IPS DF 19.7 (cell line): Measurements from ENCODE around the gene CCZ1B.
"Not testable (repeated sequence)": the region's sequence is repeated elsewhere in the genome, so short reads cannot be mapped to it uniquely, and the experiment has no call there.

ENCODE experiments used
- DNase-seq: peaks from one replicate; pipeline ENCODE4 v3.0.0-alpha.2; 2013; ENCODE audit warnings: low read depth, low spot score

The CCZ1B gene

GRCh38 chr7:6826151-6826550 lies at the start of gene CCZ1B:
CCZ1B (minus strand) TSS chr7:6826275; CDS start chr7:6826197, 78 bp downstream.
- DNase-seq: not testable (repeated sequence)

DNA sequence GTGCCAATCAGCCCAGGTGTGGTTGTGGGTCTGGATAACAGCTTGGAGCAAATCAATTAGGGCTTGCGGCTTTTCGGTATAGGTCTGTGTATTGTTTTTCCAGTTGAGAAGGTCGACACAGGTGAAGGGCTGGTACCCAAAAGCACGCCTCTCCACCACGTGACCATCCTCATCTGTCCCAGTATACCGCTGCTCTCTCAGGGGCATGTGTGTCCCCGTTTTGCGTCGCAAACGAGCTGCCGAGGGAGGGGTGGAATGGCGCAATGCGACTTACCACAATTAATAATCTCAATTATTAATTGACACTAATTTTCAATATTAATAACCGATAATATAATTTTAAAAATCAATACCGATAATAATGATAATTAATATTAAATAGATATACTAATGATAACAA lies 48.9 kb upstream of the CCZ1B start:
- not testable (repeated sequence) for DNase-seq

- not testable (repeated sequence) for DNase-seq
These were observed 46.3 kb upstream of the CCZ1B start for GRCh38 chr7:6872246-6872945.

DNA sequence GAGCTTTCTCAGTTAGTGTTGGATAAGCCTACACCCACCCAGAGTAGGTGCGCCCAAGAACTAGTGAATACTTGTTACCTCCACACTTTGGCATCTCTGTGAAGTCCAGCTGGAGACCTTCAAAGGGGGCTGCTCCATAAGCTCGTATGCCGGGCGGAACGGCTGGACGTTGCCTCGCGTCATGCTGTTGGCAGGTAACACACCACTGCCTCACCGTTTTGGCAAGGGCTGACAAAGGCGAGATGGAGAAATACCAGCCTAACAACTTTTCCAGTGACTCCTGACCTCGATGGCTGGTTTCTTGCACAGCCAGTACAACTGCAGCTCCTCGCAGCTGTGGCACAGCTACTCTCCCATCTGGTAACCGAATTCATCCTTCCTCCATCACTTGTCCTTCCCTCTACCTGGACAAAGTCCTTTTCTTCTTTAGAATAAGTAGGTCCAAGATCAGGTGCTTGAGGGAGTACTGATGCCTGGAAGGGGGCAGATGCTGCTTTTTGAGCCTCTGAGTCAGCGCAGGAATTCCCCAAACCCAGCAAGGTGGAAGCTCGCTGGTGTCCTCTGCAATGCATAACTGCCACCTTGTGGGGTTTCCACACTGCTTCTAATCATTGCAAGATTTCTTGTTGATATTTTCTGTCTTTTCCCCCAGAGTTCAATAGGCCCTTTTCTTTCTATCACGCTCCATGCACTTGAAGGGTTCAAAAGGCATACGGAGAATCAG lies 45.5 kb upstream of the CCZ1B start:
- DNase-seq: not testable (repeated sequence)

DNA sequence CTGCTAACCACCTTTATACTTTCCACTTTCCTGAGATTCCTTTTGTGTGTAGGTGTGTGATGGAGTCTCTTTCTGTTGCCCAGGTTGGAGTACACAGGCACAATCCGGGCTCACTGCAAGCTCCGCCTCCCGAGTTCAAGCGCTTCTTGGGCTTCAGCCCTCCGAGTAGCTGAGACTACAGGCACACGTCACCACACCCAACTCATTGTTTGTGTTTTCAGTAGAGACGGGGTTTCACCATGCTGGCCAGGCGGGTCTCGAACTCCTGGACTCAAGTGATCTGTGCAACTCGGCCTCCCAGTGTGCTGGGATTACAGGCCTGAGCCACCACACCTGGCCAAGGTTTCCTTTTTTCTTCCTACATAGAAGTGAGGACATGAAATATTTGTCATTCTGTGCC lies 38.7 kb upstream of the CCZ1B start:
- not testable (repeated sequence) for DNase-seq

DNA sequence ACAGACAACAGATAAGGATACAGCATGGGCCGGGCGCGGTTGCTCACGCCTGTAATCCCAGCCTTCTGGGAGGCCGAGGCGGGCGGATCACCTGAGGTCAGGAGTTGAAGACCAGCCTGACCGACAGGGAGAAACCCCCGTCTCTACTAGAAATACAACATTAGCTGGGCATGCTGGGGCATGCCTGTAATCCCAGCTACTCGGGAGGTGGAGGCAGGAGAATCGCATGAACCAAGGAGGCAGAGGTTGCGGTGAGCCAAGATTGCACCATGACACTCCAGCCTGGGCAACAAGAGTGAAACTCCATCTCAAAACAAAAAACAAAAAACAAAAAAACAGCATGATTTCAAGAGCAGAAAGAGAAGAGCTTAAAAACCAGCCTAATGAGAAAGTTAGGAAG lies 38.1 kb upstream of the CCZ1B start:
- not testable (repeated sequence) for DNase-seq

DNA sequence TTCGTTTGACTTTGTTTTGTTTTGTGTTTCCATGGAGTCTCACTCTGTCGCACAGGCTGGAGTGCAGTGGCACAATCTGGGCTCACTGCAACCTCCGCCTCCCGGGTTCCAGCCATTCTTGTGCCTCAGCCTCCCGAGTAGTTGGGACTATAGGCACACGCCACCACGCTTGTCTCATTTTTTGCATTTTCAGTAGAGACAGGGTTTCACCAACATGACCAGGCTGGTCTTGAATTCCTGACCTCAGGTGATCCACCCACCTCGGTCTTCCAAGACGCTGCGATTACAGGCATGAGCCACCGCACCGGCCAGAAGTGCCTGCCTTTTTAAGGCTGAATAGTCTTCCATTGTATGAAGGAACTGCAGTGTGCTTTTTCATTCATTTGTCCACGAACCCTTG lies 36.8 kb upstream of the CCZ1B start:
- not testable (repeated sequence) for DNase-seq

- not testable (repeated sequence) for DNase-seq
These were observed 31.7 kb upstream of the CCZ1B start for GRCh38 chr7:6857721-6858314.

DNA sequence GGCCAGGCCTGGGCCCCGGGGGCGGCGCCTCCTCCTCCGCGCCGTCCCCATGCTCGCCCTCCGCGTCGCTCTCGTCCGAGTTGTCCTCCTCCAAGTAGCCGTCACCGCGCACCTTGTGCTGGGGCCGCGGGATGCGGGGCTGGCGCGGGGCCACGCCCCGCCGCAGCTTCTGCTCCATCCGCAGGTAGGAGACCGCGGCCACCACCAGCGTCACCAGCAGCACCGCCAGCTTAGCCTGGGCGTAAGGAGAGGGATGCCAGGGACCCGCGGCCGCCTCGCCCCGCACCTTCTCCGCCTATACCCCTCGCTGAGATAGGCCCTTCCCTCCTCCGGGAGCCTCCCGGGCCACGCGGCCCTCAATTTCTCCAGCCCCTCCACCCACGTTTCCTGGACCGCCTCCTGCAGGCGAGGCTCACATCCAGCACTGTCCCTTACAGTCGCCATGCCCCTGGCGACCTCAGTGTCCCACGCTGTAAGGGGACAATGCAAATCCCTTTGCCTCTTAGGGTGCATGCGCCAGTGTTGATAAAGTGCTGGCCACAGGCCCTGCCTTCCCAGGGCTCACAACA lies 29.6 kb upstream of the CCZ1B start:
- not testable (repeated sequence) for DNase-seq

- not testable (repeated sequence) for DNase-seq
These were observed 28.9 kb upstream of the CCZ1B start for GRCh38 chr7:6854747-6855562.

DNA sequence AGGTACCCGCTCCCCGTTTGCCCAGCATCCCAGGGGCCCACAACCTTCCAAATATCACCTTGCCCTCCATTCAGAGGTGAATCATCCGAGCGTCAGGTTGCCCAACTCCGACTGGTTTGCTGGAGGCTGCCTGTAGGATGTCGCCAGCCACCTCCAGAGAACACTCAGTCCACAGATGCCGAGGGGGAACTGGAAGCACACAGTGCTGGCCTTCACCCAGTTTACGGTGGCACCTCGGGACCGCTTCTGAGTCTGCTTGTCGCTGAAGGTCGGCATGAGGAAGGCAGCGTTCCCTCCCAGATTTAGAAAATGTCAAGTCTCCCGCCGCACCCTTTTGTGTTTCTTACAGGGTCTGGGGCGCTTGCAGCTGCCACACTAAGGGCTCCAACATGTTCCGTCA lies 27.6 kb upstream of the CCZ1B start:
- DNase-seq: not testable (repeated sequence)

- not testable (repeated sequence) for DNase-seq
These were observed 23.1 kb upstream of the CCZ1B start for GRCh38 chr7:6849127-6849526.

DNA sequence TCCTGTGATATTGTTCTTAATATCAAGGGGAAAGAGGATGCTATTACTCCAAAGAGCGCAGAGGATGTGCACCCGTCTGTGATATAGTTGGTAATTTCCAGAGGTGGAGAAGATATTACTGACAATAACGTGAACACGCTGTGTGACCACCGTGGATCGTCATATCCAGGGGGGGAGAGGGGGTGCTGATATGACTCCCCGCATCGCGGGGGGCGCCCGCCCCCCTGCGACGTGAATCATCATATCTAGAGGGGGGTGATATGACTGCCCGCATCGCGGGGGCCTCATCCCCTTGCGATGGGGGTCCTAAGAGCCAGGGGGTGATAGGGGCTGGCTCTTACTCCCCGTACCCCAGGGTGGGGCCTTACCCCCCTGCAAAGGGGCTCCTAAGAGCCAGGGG lies 21.7 kb upstream of the CCZ1B start:
- not testable (repeated sequence) for DNase-seq

DNA sequence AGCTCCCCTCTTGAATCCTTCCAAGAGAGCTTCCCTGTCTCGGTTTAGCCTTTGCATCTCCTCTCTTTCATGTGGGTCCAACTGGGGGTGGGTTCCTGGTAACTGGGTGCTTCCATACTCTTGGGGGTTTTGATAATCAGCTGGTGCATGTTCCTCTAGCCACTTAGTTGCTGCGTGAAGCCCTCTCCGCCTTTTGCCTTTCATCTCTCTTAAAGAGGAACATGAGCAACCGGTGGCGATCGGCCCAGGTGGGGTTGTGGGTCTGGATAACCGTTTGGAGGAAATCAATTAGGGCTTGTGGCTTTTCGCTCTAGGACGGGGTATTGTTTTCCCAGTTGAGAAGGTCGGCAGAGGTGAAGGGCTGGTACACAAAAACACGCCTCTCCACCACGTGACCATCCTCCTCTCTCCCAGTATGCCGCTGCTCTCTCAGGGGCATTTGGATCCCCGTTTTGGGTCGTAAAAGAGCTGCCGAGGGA lies 19.9 kb upstream of the CCZ1B start:
- not testable (repeated sequence) for DNase-seq

GRCh38 chr7:6843654-6844053 lies 17.6 kb upstream of the CCZ1B start:
- not testable (repeated sequence) for DNase-seq

DNA sequence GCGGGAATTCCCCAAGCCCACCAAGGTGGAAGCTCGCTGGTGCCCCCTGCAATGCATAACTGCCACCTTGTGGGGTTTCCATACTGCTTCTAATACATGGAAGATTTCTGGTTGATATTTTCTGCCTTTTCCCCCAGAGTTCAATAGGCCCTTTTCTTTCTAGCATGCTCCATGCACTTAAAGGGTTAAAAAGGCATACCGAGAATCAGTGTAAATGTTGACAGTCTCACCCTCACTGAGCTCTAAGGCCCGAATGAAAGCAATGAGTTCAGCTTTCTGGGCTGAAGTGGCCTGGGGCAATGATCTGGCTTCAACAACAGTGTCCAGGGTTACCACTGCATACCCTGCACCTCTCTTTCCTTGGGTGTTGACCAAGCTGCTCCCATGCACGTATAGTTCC lies 17.0 kb upstream of the CCZ1B start:
- DNase-seq: not testable (repeated sequence)

GRCh38 chr7:6842278-6842921 lies 16.3 kb upstream of the CCZ1B start:
- DNase-seq: not testable (repeated sequence)

GRCh38 chr7:6837081-6837480 lies 11.0 kb upstream of the CCZ1B start:
- DNase-seq: not testable (repeated sequence)

- DNase-seq: not testable (repeated sequence)
These were observed 9.4 kb upstream of the CCZ1B start for GRCh38 chr7:6835521-6835920.

DNA sequence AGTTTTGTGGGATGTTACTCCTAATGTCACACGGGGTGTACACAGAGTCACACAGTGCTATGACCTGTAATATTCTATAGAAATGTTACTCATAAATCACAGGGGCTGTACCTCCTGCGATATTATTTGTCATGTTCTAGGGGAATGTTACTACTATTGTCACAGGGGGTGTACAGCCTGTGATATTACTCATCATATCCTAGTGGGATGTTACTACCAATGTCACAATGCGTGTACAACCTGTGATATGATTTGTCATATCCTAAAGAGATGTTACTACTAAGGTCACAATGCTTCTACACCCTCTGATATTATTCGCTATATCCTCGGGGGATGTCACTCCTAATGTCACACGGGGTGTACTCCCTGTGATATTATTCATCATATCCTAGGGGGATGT lies 7.6 kb upstream of the CCZ1B start:
- no peak for DNase-seq
